ENCODE data around the gene SECISBP2L.

GRCh38 chr15:49037546-49037940, 8.7 kb downstream of the SECISBP2L start:
- TF ChIP-seq ZNF274 (IDR thresholded peaks at IDR 0.05; ENCODE audit: low read depth, low read length) (no peak), YY1 (IDR thresholded peaks at IDR 0.05; ENCODE audit: insufficient read depth, insufficient read length) (no peak), SUZ12 (IDR thresholded peaks at IDR 0.05; ENCODE audit: extremely low read depth, insufficient read depth, insufficient read length) (no peak)

Data from NT2/D1 (cell line).